Measurements from ENCODE around the gene PLPPR2.

Gene PLPPR2

DNA sequence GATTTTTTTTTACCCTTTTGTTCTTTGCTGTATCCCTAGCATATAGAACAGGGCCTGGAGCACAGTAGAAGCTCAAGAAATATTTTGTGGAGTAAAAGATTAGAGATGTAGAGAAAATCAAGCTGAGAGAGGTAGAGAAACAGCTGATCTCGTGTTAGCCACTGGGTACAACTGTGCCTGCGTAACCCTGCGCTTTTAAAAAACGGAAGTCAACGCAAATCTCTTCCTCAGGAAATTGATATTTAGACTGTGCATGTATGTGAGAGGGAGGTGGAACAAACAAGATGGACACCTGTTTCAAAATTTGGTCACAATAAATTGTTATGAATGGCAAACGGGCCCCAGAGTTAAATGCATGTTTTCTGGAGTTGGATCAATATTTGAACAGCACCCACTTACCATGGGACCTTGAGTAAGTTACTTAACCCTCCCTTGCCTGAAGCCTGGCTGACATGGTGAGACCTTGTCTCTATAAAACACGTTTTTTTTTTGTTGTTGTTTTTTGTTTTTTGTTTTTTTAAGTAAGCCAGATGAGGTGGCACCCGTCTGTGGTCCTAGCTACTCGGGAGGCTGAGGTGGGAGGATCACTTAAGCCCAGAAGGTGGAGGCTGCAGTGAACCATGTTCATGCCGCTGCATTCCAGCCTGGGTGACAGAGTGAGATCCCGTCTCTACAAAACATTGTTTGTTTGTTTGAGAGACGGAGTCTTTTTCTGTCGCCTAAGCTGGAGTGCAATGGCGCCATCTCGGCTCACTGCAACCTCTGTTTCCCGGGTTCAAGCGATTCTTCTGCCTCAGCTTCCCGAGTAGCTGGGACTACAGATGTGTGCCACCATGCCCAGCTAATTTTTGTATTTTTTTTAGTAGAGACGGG is 32.2 kb downstream of the PLPPR2 start:
- peaks cover 10% of the 10 kb centered on the region for H3K4me1 Mint-ChIP-seq
- H3K4me3 Mint-ChIP-seq, result no peak overlapping the region
- H3K27me3 Mint-ChIP-seq (ENCODE audit: low read depth, poor library complexity), result peaks cover 22% of the 10 kb centered on the region
- no peak overlapping the region for H3K27ac Mint-ChIP-seq
- DNase-seq, result no peak
- no peaks in the 10 kb centered on the region for H3K36me3 Mint-ChIP-seq (ENCODE audit: low read depth)
- TF ChIP-seq, protein P1, sequence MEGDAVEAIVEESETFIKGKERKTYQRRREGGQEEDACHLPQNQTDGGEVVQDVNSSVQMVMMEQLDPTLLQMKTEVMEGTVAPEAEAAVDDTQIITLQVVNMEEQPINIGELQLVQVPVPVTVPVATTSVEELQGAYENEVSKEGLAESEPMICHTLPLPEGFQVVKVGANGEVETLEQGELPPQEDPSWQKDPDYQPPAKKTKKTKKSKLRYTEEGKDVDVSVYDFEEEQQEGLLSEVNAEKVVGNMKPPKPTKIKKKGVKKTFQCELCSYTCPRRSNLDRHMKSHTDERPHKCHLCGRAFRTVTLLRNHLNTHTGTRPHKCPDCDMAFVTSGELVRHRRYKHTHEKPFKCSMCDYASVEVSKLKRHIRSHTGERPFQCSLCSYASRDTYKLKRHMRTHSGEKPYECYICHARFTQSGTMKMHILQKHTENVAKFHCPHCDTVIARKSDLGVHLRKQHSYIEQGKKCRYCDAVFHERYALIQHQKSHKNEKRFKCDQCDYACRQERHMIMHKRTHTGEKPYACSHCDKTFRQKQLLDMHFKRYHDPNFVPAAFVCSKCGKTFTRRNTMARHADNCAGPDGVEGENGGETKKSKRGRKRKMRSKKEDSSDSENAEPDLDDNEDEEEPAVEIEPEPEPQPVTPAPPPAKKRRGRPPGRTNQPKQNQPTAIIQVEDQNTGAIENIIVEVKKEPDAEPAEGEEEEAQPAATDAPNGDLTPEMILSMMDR (IDR thresholded peaks at IDR 0.05), result no peak
- peaks cover 4% of the 10 kb centered on the region for H3K9me3 Mint-ChIP-seq

DNA sequence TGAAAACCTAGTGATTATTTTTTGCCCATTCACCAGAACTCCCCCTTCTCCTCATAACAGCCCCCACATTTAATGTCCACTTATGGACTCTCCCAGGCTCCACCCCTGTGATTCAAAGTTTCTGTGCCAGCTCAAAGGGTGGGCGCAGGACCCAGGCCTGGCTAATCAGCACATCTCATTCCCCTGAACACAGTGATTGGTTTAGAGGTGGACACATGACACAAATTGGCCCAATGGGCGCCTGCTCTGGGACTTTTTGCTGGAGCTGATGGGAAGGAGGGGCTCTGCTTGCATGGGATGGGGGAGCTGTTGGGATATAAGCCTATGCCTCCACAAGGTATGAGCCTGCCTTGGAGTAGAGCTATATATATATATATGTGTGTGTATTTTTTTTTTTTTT is 35.1 kb downstream of the PLPPR2 start:
- Mint-ChIP-seq H3K4me3 (no peak overlapping the region), H3K27me3 (ENCODE audit: low read depth, poor library complexity) (peaks cover 4% of the 10 kb centered on the region), H3K9me3 (peaks cover 4% of the 10 kb centered on the region), H3K27ac (no peak overlapping the region), H3K4me1 (peaks cover 17% of the 10 kb centered on the region), H3K36me3 (ENCODE audit: low read depth) (peaks cover 3% of the 10 kb centered on the region)
- no peak for DNase-seq
- TF ChIP-seq, protein P1 (IDR thresholded peaks at IDR 0.05), result no peak

DNA sequence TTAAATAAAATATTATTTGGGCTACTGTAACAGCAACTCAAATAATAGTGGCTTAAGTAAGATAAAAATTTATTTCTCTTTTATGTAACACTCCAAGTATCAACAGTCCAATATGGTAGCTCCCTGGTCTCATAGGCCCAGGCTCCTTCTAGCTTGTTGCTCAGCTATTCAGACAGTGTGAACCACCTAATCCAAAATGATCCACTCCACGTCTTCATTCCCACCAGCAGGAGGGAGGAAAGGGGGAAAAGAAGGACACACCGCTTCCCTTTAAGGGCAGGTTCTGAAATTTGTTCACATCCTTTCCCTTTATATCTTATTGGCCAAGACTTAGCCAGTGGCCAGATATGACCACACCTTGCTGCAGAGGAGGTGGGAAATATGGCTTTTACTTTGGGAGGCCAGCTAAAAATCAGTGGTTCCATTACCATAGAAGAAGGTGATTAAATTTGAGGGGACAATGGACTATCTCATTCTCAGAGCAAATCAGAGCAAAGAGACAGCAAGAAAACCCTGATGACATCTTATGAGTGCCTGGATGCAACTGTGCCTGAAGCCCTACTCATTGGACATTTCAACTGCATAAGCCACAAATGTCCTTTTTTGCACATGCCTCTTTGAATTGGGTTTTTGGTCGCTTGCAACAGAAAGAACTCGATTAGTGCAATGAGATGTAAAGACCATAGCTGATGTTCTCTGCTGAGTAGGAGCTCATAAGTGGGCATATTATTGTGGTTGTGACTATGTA is 35.9 kb downstream of the PLPPR2 start:
- no peak overlapping the region for H3K27ac Mint-ChIP-seq
- peaks cover 20% of the 10 kb centered on the region for H3K4me1 Mint-ChIP-seq
- H3K9me3 Mint-ChIP-seq, result peaks cover 4% of the 10 kb centered on the region
- peaks cover 4% of the 10 kb centered on the region for H3K27me3 Mint-ChIP-seq (ENCODE audit: low read depth, poor library complexity)
- H3K36me3 Mint-ChIP-seq (ENCODE audit: low read depth), result peaks cover 4% of the 10 kb centered on the region
- no peak for DNase-seq
- no peak overlapping the region for H3K4me3 Mint-ChIP-seq
- TF ChIP-seq, protein P1 (IDR thresholded peaks at IDR 0.05), result no peak

DNA sequence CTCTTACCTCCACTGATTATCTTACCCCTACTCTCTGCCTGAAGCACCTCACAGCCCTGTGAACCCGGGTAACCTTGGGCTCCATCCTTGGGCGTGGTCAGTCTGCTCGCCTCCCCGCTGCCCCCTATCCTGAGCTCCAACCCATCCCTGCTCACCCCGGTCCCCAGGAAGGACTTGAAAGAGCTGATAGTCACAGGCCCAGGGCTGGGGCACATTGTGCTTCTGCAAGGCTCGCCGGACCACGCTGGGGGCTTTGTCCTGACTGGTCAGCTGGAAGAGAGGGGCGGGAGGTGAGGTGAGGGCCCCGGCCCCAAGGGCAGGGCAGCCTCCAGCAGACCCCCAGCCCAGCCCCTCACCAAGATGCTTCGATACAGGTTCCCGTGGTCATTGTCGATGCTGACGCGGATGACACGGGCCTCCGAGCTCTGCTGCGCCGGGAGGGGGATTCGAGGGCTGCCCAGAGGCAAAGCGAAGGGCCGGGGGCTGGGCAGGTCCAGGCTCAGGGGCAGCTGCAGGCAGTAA is 41.9 kb downstream of the PLPPR2 start:
- DNase-seq, result no peak
- Mint-ChIP-seq H3K36me3 (ENCODE audit: low read depth) (peaks cover 9% of the 10 kb centered on the region), H3K27ac (peak overlapping the region; percentile 71), H3K9me3 (no peaks in the 10 kb centered on the region), H3K4me1 (peaks cover 34% of the 10 kb centered on the region), H3K27me3 (ENCODE audit: low read depth, poor library complexity) (peaks cover 14% of the 10 kb centered on the region), H3K4me3 (no peak overlapping the region)
- TF ChIP-seq, protein P1 (IDR thresholded peaks at IDR 0.05), result no peak

DNA sequence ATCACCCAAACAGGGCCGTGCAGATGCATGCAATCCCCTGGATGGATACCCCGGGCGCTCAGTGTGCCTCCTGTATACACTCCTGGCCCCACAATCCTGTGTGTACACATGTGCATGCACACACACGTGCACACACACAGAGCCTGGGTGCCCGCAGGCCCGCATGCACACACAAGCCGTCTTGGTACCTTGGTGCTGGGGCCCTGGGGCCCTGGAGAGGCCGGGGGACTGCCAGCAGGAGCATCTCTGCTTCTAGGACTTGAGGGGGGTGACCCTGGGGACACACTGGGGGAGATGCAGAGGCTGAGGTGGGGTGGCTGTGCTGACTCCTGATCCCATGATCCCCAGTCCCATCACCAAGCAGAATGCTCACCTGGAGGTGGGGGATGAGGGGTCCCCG is 44.4 kb downstream of the PLPPR2 start:
- peaks cover 9% of the 10 kb centered on the region for H3K36me3 Mint-ChIP-seq (ENCODE audit: low read depth)
- H3K27ac Mint-ChIP-seq, result no peak overlapping the region
- TF ChIP-seq, protein P1 (IDR thresholded peaks at IDR 0.05), result no peak
- no peaks in the 10 kb centered on the region for H3K9me3 Mint-ChIP-seq
- H3K27me3 Mint-ChIP-seq (ENCODE audit: low read depth, poor library complexity), result peaks cover 10% of the 10 kb centered on the region
- no peak overlapping the region for H3K4me3 Mint-ChIP-seq
- H3K4me1 Mint-ChIP-seq, result peaks cover 30% of the 10 kb centered on the region
- DNase-seq, result no peak
